Mucosa of descending colon (tissue), 3 donors: Measurements from ENCODE around the gene KRT13. TPM values are rescaled to one million over a fixed set of nuclear protein-coding genes. Genes with fewer than 3 reads are reported as not detected.
"Not testable (repeated sequence)": the region's sequence is repeated elsewhere in the genome, so short reads cannot be mapped to it uniquely, and the experiment has no call there.

ENCODE experiments used
- ATAC-seq: fragments of 200-7000 bp; cut with Tn5 transposase; one replicate; pipeline ENCODE4 v1.9.1; 2020; ENCODE audit warnings: mild to moderate bottlenecking, moderate library complexity
- DNase-seq, 3 donors: peaks; one replicate each; pipeline ENCODE4 v3.0.0-alpha.2; 2020
- H3K36me3 ChIP-seq: fragments of 200-600 bp; one replicate; pipeline ENCODE4 v1.8.0; 2021; ENCODE audit warnings: low read depth, mild to moderate bottlenecking
- H3K4me1 ChIP-seq: fragments of 200-600 bp; one replicate; pipeline ENCODE4 v1.8.0; 2021; ENCODE audit warnings: low read depth, mild to moderate bottlenecking
- H3K4me3 ChIP-seq: fragments of 200-600 bp; one replicate; pipeline ENCODE4 v1.8.0; 2021; ENCODE audit warnings: mild to moderate bottlenecking
- H3K9me3 ChIP-seq: fragments of 200-600 bp; one replicate; pipeline ENCODE4 v1.8.0; 2021; ENCODE audit warnings: mild to moderate bottlenecking
- CTCF ChIP-seq: fragments of 200-600 bp; IDR thresholded peaks from one replicate; pipeline ENCODE4 v1.8.0; 2022; ENCODE audit warnings: antibody characterized with exemption, mild to moderate bottlenecking
- intact Hi-C, 2 donors: fragments of 100-400 bp; cut with DNase I in 1 of 2; cut with micrococcal nuclease in 1 of 2; formaldehyde crosslinking; loops; one replicate each; pipeline versions ENCODE4 v1.11.0 to v1.11.1; 2022; cut with DNase I, micrococcal nuclease
- total RNA-seq, 3 donors: library from RNA; stranded (reverse); fragmentation: NEBNext Ultra II Directional in 2 of 3; extraction: Animal tissue kit (Norgen Biotek cat#: 25700) in 2 of 3; gene quantifications; one replicate each; pipeline versions ENCODE4 v1.2.1 to v1.2.4, GENCODE V29; 2021 to 2023
- donor health status: DM: no; HTN: no; CAD: no; lungs with moderate emphysema.
- donor health status: DM: no; HTN: no; CAD: no.
- donor health status: DM: no; HTN: yes; CAD: no.

Gene KRT13
- total RNA-seq, 3 donors from 2014 or later: 3.7 TPM; not detected in 2

GRCh38 chr17:41545829-41546410 lies 40.5 kb upstream of the KRT13 start:
- DNase-seq (peak in 1 of 3 donors; percentile 38), ATAC-seq (no peak)
- H3K9me3 ChIP-seq: no peaks in the 10 kb centered on the region
- no peaks in the 10 kb centered on the region for H3K36me3 ChIP-seq
- intact Hi-C loops: loop anchor here (5.0 to 10.0 kb wide), 4 partner anchors 89 to 641 kb away; no protein-coding TSS in a partner anchor
- H3K4me3 ChIP-seq: no peak overlapping the region
- TF ChIP-seq CTCF: no peak
- peaks cover 40% of the 10 kb centered on the region for H3K4me1 ChIP-seq

GRCh38 chr17:41544935-41545334 lies 39.5 kb upstream of the KRT13 start:
- no peaks in the 10 kb centered on the region for H3K9me3 ChIP-seq
- intact Hi-C loops: loop anchor here (5.0 to 10.0 kb wide), 4 partner anchors 90 to 640 kb away; no protein-coding TSS in a partner anchor
- H3K4me3 ChIP-seq: no peak overlapping the region
- no peak for TF ChIP-seq CTCF
- DNase-seq (peak in 1 of 3 donors; percentile 22), ATAC-seq (no peak)
- H3K4me1 ChIP-seq: peaks cover 36% of the 10 kb centered on the region
- H3K36me3 ChIP-seq: no peaks in the 10 kb centered on the region

GRCh38 chr17:41544491-41544892 lies 39.1 kb upstream of the KRT13 start:
- Histone ChIP-seq H3K36me3 (no peaks in the 10 kb centered on the region), H3K4me3 (no peak overlapping the region), H3K9me3 (no peaks in the 10 kb centered on the region), H3K4me1 (peaks cover 36% of the 10 kb centered on the region)
- TF ChIP-seq CTCF: no peak
- intact Hi-C loops: loop anchor here (10.0 kb wide), 3 partner anchors 90 to 640 kb away; no protein-coding TSS in a partner anchor
- DNase-seq (peak in 2 of 3 donors; percentile 65 to 75), ATAC-seq (peak; percentile 63)

GRCh38 chr17:41542786-41543185 lies 37.4 kb upstream of the KRT13 start:
- not testable (repeated sequence) for H3K36me3 ChIP-seq, H3K9me3 ChIP-seq, DNase-seq, ATAC-seq, H3K4me3 ChIP-seq
- peaks cover 24% of the 10 kb centered on the region for H3K4me1 ChIP-seq
- intact Hi-C loops: loop anchor here (10.0 kb wide), 3 partner anchors 92 to 638 kb away; no protein-coding TSS in a partner anchor

- DNase-seq: no peak
- peaks cover 21% of the 10 kb centered on the region for H3K4me1 ChIP-seq
- no peak overlapping the region for H3K4me3 ChIP-seq
- intact Hi-C loops: loop anchor here (10.0 kb wide), 3 partner anchors 92 to 638 kb away; no protein-coding TSS in a partner anchor
- TF ChIP-seq CTCF: no peak
- ATAC-seq: no peak
- no peaks in the 10 kb centered on the region for H3K36me3 ChIP-seq
- no peaks in the 10 kb centered on the region for H3K9me3 ChIP-seq
Measured at GRCh38 chr17:41542357-41542756, 36.9 kb upstream of the KRT13 start.

- ATAC-seq: peak; percentile 66
Measured at GRCh38 chr17:41540921-41541625, 35.7 kb upstream of the KRT13 start.

More at GRCh38 chr17:41540921-41541625, 35.7 kb upstream of the KRT13 start:
- Histone ChIP-seq H3K9me3 (no peaks in the 10 kb centered on the region), H3K4me1 (peaks cover 23% of the 10 kb centered on the region), H3K36me3 (no peaks in the 10 kb centered on the region), H3K4me3 (no peak overlapping the region)
- intact Hi-C loops: loop anchor here (10.0 kb wide), 3 partner anchors 94 to 636 kb away; no protein-coding TSS in a partner anchor
- no peak for TF ChIP-seq CTCF
- DNase-seq: no peak
